GM12878 (cell line): ENCODE measurements around the gene MID1. TPM values are rescaled to one million over a fixed set of nuclear protein-coding genes. Genes with fewer than 3 reads are reported as not detected.

Experiments used
- ATAC-seq: fragments of 200-7000 bp; cut with Tn5 transposase; 3 replicates; pipeline ENCODE4 v1.9.1; 2020; ENCODE audit warnings: mild to moderate bottlenecking, moderate library complexity
- BruUV-seq: library from RNA; stranded (reverse); fragments of 400-500 nt; replicated peaks from 2 replicates; lab custom pipeline; 2021; lab: Mats Ljungman, UMichigan
- CTCF ChIA-PET: fragments of 300-600 bp; sonication (Branson Sonifier 250); formaldehyde crosslinking; extraction: SDS; loops from one replicate; lab custom pipeline; 2021; ENCODE audit warnings: inconsistent platforms; lab: Yijun Ruan, JAX
- POLR2A ChIA-PET: fragments of 350-600 bp; formaldehyde crosslinking; extraction: SDS; loops from one replicate; lab custom pipeline; 2021; ENCODE audit warnings: inconsistent platforms; lab: Charles Lee
- RAD21 ChIA-PET: fragments of 300-600 bp; sonication (Branson Sonifier 250); formaldehyde crosslinking; loops from one replicate; lab custom pipeline; 2023; ENCODE audit warnings: antibody characterized with exemption; ENCODE audit not compliant: unreplicated experiment; lab: Charles Lee
- SMC1A ChIA-PET: fragments of 300-600 bp; sonication (Branson Sonifier 250); formaldehyde crosslinking; loops from one replicate; lab custom pipeline; 2023; ENCODE audit not compliant: unreplicated experiment, uncharacterized antibody; lab: Charles Lee
- DNase-seq: peaks from one replicate; pipeline ENCODE4 v3.0.0-alpha.2; 2011; ENCODE audit warnings: low read depth, low spot score
- FAIRE-seq: peaks from 3 replicates; lab custom pipeline; 2011; peaks lifted over from hg19 to GRCh38; lab: Jason Lieb, UNC
- H2AFZ ChIP-seq: 2 replicates; pipeline ENCODE4 v1.6.0; 2011; ENCODE audit warnings: low read depth, low read length, control low read depth; ENCODE audit not compliant: control insufficient read depth
- H3K27ac ChIP-seq: 2 replicates; pipeline ENCODE4 v1.5.1; 2011; ENCODE audit warnings: control low read depth; ENCODE audit not compliant: control insufficient read depth, insufficient read depth
- H3K27me3 ChIP-seq, 2 experiments: replicated peaks in 1 of 2; 2 replicates each; pipeline versions ENCODE4 v1.6.0 to v1.6.1; 2011; ENCODE audit warnings: low read length in 1 of 2; ENCODE audit not compliant: control insufficient read depth in 2 of 2, insufficient read depth in 2 of 2
- H3K36me3 ChIP-seq, 2 experiments: 2 replicates each; pipeline ENCODE4 v1.5.1; 2011; ENCODE audit warnings: low read length in 1 of 2; ENCODE audit not compliant: control insufficient read depth in 2 of 2, insufficient read depth in 2 of 2
- H3K4me1 ChIP-seq: 2 replicates; pipeline ENCODE4 v1.6.1; 2011; ENCODE audit warnings: mild to moderate bottlenecking, low read length, moderate library complexity, mixed read lengths; ENCODE audit not compliant: control insufficient read depth, insufficient read depth
- H3K4me2 ChIP-seq: 2 replicates; pipeline ENCODE4 v1.6.0; 2011; ENCODE audit warnings: control low read depth; ENCODE audit not compliant: control insufficient read depth, insufficient read depth
- H3K4me3 ChIP-seq: fragments of 200-600 bp; sonication (generic); 2 replicates; pipeline ENCODE4 v1.5.1; 2016
- H3K79me2 ChIP-seq: 2 replicates; pipeline ENCODE4 v1.6.0; 2011; ENCODE audit warnings: low read length; ENCODE audit not compliant: control insufficient read depth, insufficient read depth
- H3K9ac ChIP-seq: 2 replicates; pipeline ENCODE4 v1.8.0; 2011; ENCODE audit warnings: low read length, control low read depth, mixed read lengths; ENCODE audit not compliant: control insufficient read depth, insufficient read depth
- H3K9me3 ChIP-seq: replicated peaks from 3 replicates; pipeline ENCODE4 v1.5.1; 2011; ENCODE audit warnings: mild to moderate bottlenecking, low read length; ENCODE audit not compliant: control insufficient read depth, insufficient read depth
- H4K20me1 ChIP-seq: 2 replicates; pipeline ENCODE4 v1.6.0; 2011; ENCODE audit not compliant: control insufficient read depth, insufficient read depth
- ATF2 ChIP-seq: IDR thresholded peaks from 2 replicates; pipeline ENCODE4 v1.6.1; 2012; ENCODE audit warnings: low read length, inconsistent platforms
- BHLHE40 ChIP-seq, 2 experiments: fragments of 450-650 bp in 1 of 2; IDR thresholded peaks; 2 replicates each; pipeline ENCODE4 v1.6.1; 2011 to 2017; ENCODE audit warnings: low read depth in 2 of 2, borderline replicate concordance in 1 of 2, improper control_type of control experiment in 1 of 2, low read length in 1 of 2, mild to moderate bottlenecking in 1 of 2
- CHD2 ChIP-seq: IDR thresholded peaks from 2 replicates; pipeline ENCODE4 v1.6.1; 2011; ENCODE audit warnings: low read depth, low read length, improper control_type of control experiment, borderline replicate concordance
- CREB1 ChIP-seq: IDR thresholded peaks from 2 replicates; pipeline ENCODE4 v1.6.1; 2012; ENCODE audit warnings: low read depth, mild to moderate bottlenecking, inconsistent platforms
- GATAD2B ChIP-seq: fragments of 450-650 bp; conservative IDR thresholded peaks from 2 replicates; pipeline ENCODE4 v1.6.1; 2017; ENCODE audit warnings: low read depth, mild to moderate bottlenecking, moderate library complexity
- HCFC1 ChIP-seq: fragments of 150-350 bp; IDR thresholded peaks from 2 replicates; pipeline ENCODE4 v1.6.1; 2014; ENCODE audit warnings: low read length
- NFYB ChIP-seq: IDR thresholded peaks from 2 replicates; pipeline ENCODE4 v1.6.1; 2011; ENCODE audit warnings: low read depth, mild to moderate bottlenecking, low read length, improper control_type of control experiment, moderate library complexity; ENCODE audit not compliant: insufficient read depth
- NKRF ChIP-seq: fragments of 450-650 bp; conservative IDR thresholded peaks from 2 replicates; pipeline ENCODE4 v1.6.1; 2017; ENCODE audit warnings: mild to moderate bottlenecking, moderate library complexity
- NR2F1 ChIP-seq: fragments of 450-650 bp; conservative IDR thresholded peaks from 2 replicates; pipeline ENCODE4 v1.6.1; 2017; ENCODE audit warnings: mild to moderate bottlenecking
- NRF1 ChIP-seq: conservative IDR thresholded peaks from 2 replicates; pipeline ENCODE4 v1.6.1; 2011; ENCODE audit warnings: mild to moderate bottlenecking, low read depth, low read length, improper control_type of control experiment
- POLR2AphosphoS2 ChIP-seq: IDR thresholded peaks from 2 replicates; pipeline ENCODE4 v1.6.1; 2011; ENCODE audit warnings: low read depth, mild to moderate bottlenecking, low read length, improper control_type of control experiment, moderate library complexity
- RCOR1 ChIP-seq: conservative IDR thresholded peaks from 2 replicates; pipeline ENCODE4 v1.6.1; 2012; ENCODE audit warnings: low read depth, low read length, improper control_type of control experiment
- SMAD5 ChIP-seq: IDR thresholded peaks from 2 replicates; pipeline ENCODE4 v1.6.1; 2016; ENCODE audit warnings: antibody characterized with exemption, low read depth
- SREBF2 ChIP-seq: IDR thresholded peaks from 2 replicates; pipeline ENCODE4 v1.6.1; 2012; ENCODE audit warnings: mild to moderate bottlenecking, low read length
- ZBTB40 ChIP-seq: fragments of 450-650 bp; IDR thresholded peaks from 2 replicates; pipeline ENCODE4 v1.6.1; 2016; ENCODE audit warnings: mild to moderate bottlenecking, moderate library complexity, borderline replicate concordance
- WGBS: methylation state at CpG from one replicate; pipeline ENCODE4 v1.1.6; 2016; ENCODE audit warnings: low lambda C conversion rate; ENCODE audit not compliant: insufficient replicate concordance, insufficient coverage; ENCODE audit errors: missing lambda C conversion rate; 5-methylcytosine and 5-hydroxymethylcytosine counted together
- in situ Hi-C: fragments of 300-500 bp; cut with MboI; formaldehyde crosslinking; loops from 9 replicates; pipeline ENCODE4 v1.14.3; 2018; ENCODE audit warnings: mixed read lengths
- intact Hi-C: fragments of 100-400 bp; cut with micrococcal nuclease; formaldehyde crosslinking; loops from one replicate; pipeline ENCODE4 v1.14.2; 2022; ENCODE audit not compliant: unreplicated experiment
- polyA plus RNA-seq, 11 experiments: library from polyadenylated mRNA; depleted of rRNA in 4 of 11; unstranded in 6 of 11; stranded (reverse) in 5 of 11; fragments of >200 nt; fragmentation: Nextera tagmentation in 4 of 11; fragmentation: Illumina TruSeq in 1 of 11; extraction: Ambion mirVana in 4 of 11; extraction: Trizol in 1 of 11; gene quantifications; 1 replicate in 1 of 11; 2 replicates in 10 of 11; pipeline versions ENCODE4 v1.2.1 to v1.2.3, GENCODE V29; 2011 to 2016; ENCODE audit warnings: inconsistent platforms in 2 of 11, missing spikeins in 2 of 11, low read depth in 1 of 11
- total RNA-seq, 4 experiments: library from RNA; depleted of rRNA in 3 of 4; stranded (reverse); fragments of >200 nt in 3 of 4; fragmentation: Illumina TruSeq in 1 of 4; extraction: Trizol in 1 of 4; gene quantifications; 2 replicates each; pipeline versions ENCODE4 v1.2.1 to v1.2.3, GENCODE V29; 2013 to 2021

Gene MID1
- total and polyA plus RNA-seq, 10 of the 15 experiments (the other 5 are each of a cell fraction or from before 2014, with no cell fraction given), result 0.04 to 0.51 (median 0.14) TPM; not detected in 1

- H3K4me2 ChIP-seq, result no peak overlapping the region
- no peak overlapping the region for H3K9ac ChIP-seq
- no peak overlapping the region for H3K4me3 ChIP-seq
- WGBS, result 57% methylated on average over 3 of the region's 3 CpGs
- intact Hi-C loops (no loop called here), in situ Hi-C loops (no loop called here)
- no peak for DNase-seq
- CTCF ChIA-PET, result interaction anchor here (1.2 kb wide), 1 partner anchor 295 kb away, joined by 3 read pairs; no protein-coding TSS in a partner anchor
- H3K27me3 ChIP-seq, result no peaks in the 10 kb centered on the region
- POLR2A ChIA-PET, result no interaction called here
- H3K4me1 ChIP-seq, result no peaks in the 10 kb centered on the region
- BruUV-seq, result no TSS peak
- H3K9me3 ChIP-seq, result no peaks in the 10 kb centered on the region
- RAD21 ChIA-PET, result no interaction called here
- H3K79me2 ChIP-seq, result no peaks in the 10 kb centered on the region
- H3K27ac ChIP-seq, result no peak overlapping the region
- ATAC-seq, result no peak
- H2AFZ ChIP-seq, result no peak overlapping the region
- no peaks in the 10 kb centered on the region for H3K36me3 ChIP-seq
- no peaks in the 10 kb centered on the region for H4K20me1 ChIP-seq
- FAIRE-seq, result no peak
- SMC1A ChIA-PET, result no interaction called here
- no peak for TF ChIP-seq NFYB
- no peak for TF ChIP-seq SREBF2
- no peak for TF ChIP-seq BHLHE40 (IDR thresholded peaks at IDR 0.05; ENCODE audit: borderline replicate concordance in 1 of 2, low read depth in 2 of 2, low read length in 1 of 2)
- TF ChIP-seq ATF2, result no peak
- TF ChIP-seq SMAD5, result no peak
- no peak for TF ChIP-seq ZBTB40
- no peak for TF ChIP-seq NRF1
- TF ChIP-seq RCOR1, result no peak
- no peak for TF ChIP-seq POLR2AphosphoS2
- TF ChIP-seq NKRF, result no peak
- TF ChIP-seq HCFC1, result no peak
- TF ChIP-seq CHD2, result no peak
- no peak for TF ChIP-seq GATAD2B
- no peak for TF ChIP-seq NR2F1
- TF ChIP-seq CREB1, result no peak
These were observed 135.1 kb downstream of the MID1 start for GRCh38 chrX:10485326-10485725.
